Naive B cell (primary cell): ENCODE data around the gene TRAPPC11. TPM values are rescaled to one million over a fixed set of nuclear protein-coding genes. Genes with fewer than 3 reads are reported as not detected.

Source experiments
- ATAC-seq, 2 donors: fragments of 150-1000 bp; cut with Tn5 transposase; 2 replicates each; pipeline ENCODE4 v1.10.0; 2021; ENCODE audit warnings: low read depth in 2 of 2, mild to moderate bottlenecking in 2 of 2, moderate library complexity in 2 of 2
- DNase-seq: peaks from one replicate; pipeline ENCODE4 v3.0.0; 2022
- H3K27ac Mint-ChIP-seq, 6 donors: one replicate each; pipeline ENCODE4 v1.8.0; 2020 to 2022; ENCODE audit warnings: mild to moderate bottlenecking in 6 of 6, mixed read lengths in 6 of 6, moderate library complexity in 5 of 6, inconsistent platforms in 2 of 6
- H3K27me3 Mint-ChIP-seq, 3 donors: one replicate each; pipeline ENCODE4 v1.8.0; 2021 to 2022; ENCODE audit warnings: mixed read lengths in 3 of 3, mild to moderate bottlenecking in 1 of 3
- H3K36me3 Mint-ChIP-seq, 2 donors: one replicate each; pipeline ENCODE4 v1.8.0; 2020 to 2022; ENCODE audit warnings: mixed read lengths in 2 of 2, inconsistent platforms in 1 of 2, mild to moderate bottlenecking in 1 of 2
- H3K4me1 Mint-ChIP-seq, 3 donors: one replicate each; pipeline ENCODE4 v1.8.0; 2020 to 2022; ENCODE audit warnings: mixed read lengths in 3 of 3, inconsistent platforms in 1 of 3, mild to moderate bottlenecking in 1 of 3, moderate library complexity in 1 of 3
- H3K4me3 Mint-ChIP-seq, 8 donors: one replicate each; pipeline ENCODE4 v1.8.0; 2020 to 2022; ENCODE audit warnings: mild to moderate bottlenecking in 8 of 8, mixed read lengths in 8 of 8, moderate library complexity in 8 of 8, inconsistent platforms in 2 of 8
- H3K9me3 Mint-ChIP-seq, 7 donors: one replicate each; pipeline ENCODE4 v1.8.0; 2020 to 2022; ENCODE audit warnings: mixed read lengths in 7 of 7, mild to moderate bottlenecking in 5 of 7, inconsistent platforms in 2 of 7, moderate library complexity in 1 of 7
- polyA plus RNA-seq, 6 donors: library from polyadenylated mRNA; unstranded; fragments of 300-500 nt; fragmentation: Illumina TruSeq; gene quantifications; one replicate each; pipeline ENCODE4 v1.2.3, GENCODE V29; 2021; ENCODE audit warnings: low read depth in 6 of 6

TRAPPC11 gene
- polyA plus RNA-seq, 6 donors from 2014 or later: 12.1 to 26.1 (median 17.2) TPM

GRCh38 chr4:183758758-183759447 is 99.8 kb downstream of the TRAPPC11 start:
- H3K36me3 Mint-ChIP-seq: no peaks in the 10 kb centered on the region
- H3K4me3 Mint-ChIP-seq: no peak overlapping the region
- H3K27me3 Mint-ChIP-seq: peaks cover 12 to 20% (median 12%) of the 10 kb centered on the region in 3 donors
- DNase-seq (no peak), ATAC-seq (no peak)
- no peaks in the 10 kb centered on the region for H3K9me3 Mint-ChIP-seq
- H3K27ac Mint-ChIP-seq: no peak overlapping the region
- no peaks in the 10 kb centered on the region for H3K4me1 Mint-ChIP-seq

DNA sequence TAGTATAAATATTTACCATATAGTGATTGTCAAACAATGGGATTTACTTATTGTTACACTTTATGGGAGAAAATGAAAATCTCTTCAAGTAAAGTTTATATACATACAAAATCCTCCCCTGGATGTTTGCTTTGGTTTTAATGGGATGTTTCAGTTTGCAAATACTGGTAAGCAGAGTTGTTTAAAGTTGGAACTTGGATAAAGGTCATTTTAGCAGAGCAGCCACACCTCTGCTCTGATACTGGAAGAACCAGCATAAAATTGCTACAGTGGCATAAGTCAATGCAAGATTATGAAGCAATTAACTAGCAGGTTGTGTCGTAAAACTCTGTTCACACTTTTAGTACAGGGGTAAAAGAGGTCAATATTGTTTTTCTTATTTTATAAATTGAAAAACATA is 101.2 kb downstream of the TRAPPC11 start:
- Mint-ChIP-seq H3K27me3 (peaks cover 11 to 21% (median 12%) of the 10 kb centered on the region in 3 donors), H3K4me3 (no peak overlapping the region), H3K36me3 (no peaks in the 10 kb centered on the region), H3K27ac (no peak overlapping the region), H3K4me1 (peaks cover 0 to 3% (median under 1%) of the 10 kb centered on the region in 3 donors), H3K9me3 (no peaks in the 10 kb centered on the region)
- DNase-seq (no peak), ATAC-seq (no peak)

Other genes with a start within 250 kb of the TRAPPC11 start
- gene CDKN2AIP, start 214.7 kb upstream of the TRAPPC11 start, polyA plus RNA-seq: 10 to 100 TPM; 16.1 to 47.1 (median 25.5) TPM
- 10 to 100 TPM in 4 of 6 donors, 1 to 10 TPM in 2; 9.2 to 22.1 (median 11.9) TPM for gene ING2, start 154.2 kb upstream of the TRAPPC11 start, polyA plus RNA-seq
- gene RWDD4, start 108 bp upstream of the TRAPPC11 start, polyA plus RNA-seq: 10 to 100 TPM; 16.9 to 29.5 (median 19.6) TPM
- gene STOX2, start 246.0 kb downstream of the TRAPPC11 start, polyA plus RNA-seq: not detected